ENCODE results near the gene TNIK.

The TNIK gene

DNA sequence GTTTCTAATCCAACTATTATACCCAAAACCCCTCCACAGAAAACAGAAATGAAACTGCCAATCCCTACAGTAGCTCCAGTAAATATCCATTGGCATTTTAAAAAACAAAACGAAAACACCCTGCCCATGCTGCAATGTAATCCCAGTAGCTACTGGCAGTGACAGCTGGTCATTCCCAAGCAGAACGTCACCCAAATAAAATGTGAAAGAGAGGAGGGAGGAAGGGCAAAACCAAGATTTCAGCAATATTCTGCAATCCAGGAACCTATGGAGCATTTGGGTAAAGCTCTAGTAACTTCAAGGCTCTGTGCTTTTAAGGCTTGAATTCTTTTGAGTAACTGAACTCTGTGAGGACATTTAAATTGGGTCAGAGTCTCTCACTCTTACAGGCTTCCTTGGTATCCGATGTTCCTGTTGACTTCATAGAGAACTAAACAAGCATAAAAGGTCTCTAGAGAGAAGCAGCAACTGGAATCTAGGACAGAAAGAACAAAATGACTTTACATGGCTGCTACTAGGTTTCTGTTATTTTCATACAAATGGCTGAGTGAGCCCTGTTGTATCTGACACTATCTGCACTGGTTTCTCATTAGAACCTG lies 136.2 kb downstream of the TNIK start:
- H3K36me3 ChIP-seq (replicated peaks; ENCODE audit: low read depth, low read length), result no peaks in the 10 kb centered on the region
- peaks cover 24% of the 10 kb centered on the region; the same call in 1 of the 2 replicates for H3K79me2 ChIP-seq (ENCODE audit: low read length)
- H3K4me3 ChIP-seq (ENCODE audit: low read length), result no peak overlapping the region

DNA sequence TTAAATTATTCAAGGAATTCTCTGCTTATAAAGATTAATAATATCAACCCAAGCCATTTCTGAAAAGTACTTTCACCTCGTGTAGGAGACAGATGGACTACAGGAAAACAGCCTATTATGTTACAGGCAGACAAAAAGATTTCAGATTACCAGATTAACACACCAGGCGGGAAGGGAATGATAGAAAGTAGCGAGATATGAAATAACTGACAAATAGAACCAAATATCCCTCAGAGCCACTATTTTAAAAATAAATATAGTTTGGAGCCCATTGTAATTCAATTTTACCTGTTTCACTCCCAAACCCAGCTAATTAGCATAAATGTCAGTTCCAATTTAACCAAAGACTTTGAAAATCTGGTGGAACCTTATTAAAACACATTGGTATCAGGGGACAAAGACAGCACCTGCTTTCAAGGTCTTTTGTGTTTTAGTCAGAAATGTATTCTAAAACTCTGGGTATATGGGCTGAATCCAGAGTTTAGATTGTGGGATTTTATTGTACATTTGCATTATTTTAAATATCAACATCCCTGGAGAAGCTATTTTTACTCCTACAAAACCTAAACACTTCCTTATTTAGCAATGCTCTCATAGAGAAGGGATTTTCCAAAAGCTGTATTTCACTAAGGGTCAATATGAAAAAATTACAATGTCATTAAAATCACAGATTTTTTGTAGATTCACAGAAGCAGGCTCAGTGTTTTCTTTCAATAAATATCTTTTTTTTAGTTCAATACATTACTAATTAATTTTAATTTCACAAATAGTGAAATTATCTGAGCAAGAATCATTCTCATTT lies 138.4 kb downstream of the TNIK start:
- no peaks in the 10 kb centered on the region for H3K36me3 ChIP-seq (replicated peaks; ENCODE audit: low read depth, low read length)
- no peaks in the 10 kb centered on the region for H4K20me1 ChIP-seq (ENCODE audit: insufficient read depth, low read length)
- H3K9me3 ChIP-seq (ENCODE audit: insufficient read depth, low read length), result no peaks in the 10 kb centered on the region
- H3K9ac ChIP-seq (ENCODE audit: low read length), result no peak overlapping the region
- H3K4me2 ChIP-seq (ENCODE audit: low read length), result peak overlapping the region; percentile 33
- no peak overlapping the region for H3K27ac ChIP-seq (ENCODE audit: low read length)
- no peak overlapping the region for H3K4me3 ChIP-seq (ENCODE audit: low read length)
- H3K79me2 ChIP-seq (ENCODE audit: low read length), result peaks cover 19% of the 10 kb centered on the region
- H2AFZ ChIP-seq (ENCODE audit: low read depth, low read length), result no peak overlapping the region
- no peak for TF ChIP-seq EZH2phosphoT487 (IDR thresholded peaks at IDR 0.05; ENCODE audit: low read depth)
- TF ChIP-seq, protein P1, sequence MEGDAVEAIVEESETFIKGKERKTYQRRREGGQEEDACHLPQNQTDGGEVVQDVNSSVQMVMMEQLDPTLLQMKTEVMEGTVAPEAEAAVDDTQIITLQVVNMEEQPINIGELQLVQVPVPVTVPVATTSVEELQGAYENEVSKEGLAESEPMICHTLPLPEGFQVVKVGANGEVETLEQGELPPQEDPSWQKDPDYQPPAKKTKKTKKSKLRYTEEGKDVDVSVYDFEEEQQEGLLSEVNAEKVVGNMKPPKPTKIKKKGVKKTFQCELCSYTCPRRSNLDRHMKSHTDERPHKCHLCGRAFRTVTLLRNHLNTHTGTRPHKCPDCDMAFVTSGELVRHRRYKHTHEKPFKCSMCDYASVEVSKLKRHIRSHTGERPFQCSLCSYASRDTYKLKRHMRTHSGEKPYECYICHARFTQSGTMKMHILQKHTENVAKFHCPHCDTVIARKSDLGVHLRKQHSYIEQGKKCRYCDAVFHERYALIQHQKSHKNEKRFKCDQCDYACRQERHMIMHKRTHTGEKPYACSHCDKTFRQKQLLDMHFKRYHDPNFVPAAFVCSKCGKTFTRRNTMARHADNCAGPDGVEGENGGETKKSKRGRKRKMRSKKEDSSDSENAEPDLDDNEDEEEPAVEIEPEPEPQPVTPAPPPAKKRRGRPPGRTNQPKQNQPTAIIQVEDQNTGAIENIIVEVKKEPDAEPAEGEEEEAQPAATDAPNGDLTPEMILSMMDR (IDR thresholded peaks at IDR 0.05; ENCODE audit: low read depth, low read length), result no peak
- H3K4me1 ChIP-seq (ENCODE audit: low read length), result peaks cover 23% of the 10 kb centered on the region
- no peaks in the 10 kb centered on the region for H3K27me3 ChIP-seq (ENCODE audit: low read depth, low read length)

More for the DNA sequence above, 136.2 kb downstream of the TNIK start:
- H3K4me2 ChIP-seq (ENCODE audit: low read length), result no peak overlapping the region
- no peaks in the 10 kb centered on the region for H4K20me1 ChIP-seq (ENCODE audit: insufficient read depth, low read length)
- TF ChIP-seq, protein P1 (IDR thresholded peaks at IDR 0.05; ENCODE audit: low read depth, low read length), result no peak
- TF ChIP-seq EZH2phosphoT487 (IDR thresholded peaks at IDR 0.05; ENCODE audit: low read depth), result no peak
- no peak overlapping the region for H3K9ac ChIP-seq (ENCODE audit: low read length)
- H2AFZ ChIP-seq (ENCODE audit: low read depth, low read length), result no peak overlapping the region
- no peaks in the 10 kb centered on the region for H3K27me3 ChIP-seq (ENCODE audit: low read depth, low read length)
- H3K4me1 ChIP-seq (ENCODE audit: low read length), result peaks cover 33% of the 10 kb centered on the region
- no peak overlapping the region for H3K27ac ChIP-seq (ENCODE audit: low read length)
- no peaks in the 10 kb centered on the region for H3K9me3 ChIP-seq (ENCODE audit: insufficient read depth, low read length)

DNA sequence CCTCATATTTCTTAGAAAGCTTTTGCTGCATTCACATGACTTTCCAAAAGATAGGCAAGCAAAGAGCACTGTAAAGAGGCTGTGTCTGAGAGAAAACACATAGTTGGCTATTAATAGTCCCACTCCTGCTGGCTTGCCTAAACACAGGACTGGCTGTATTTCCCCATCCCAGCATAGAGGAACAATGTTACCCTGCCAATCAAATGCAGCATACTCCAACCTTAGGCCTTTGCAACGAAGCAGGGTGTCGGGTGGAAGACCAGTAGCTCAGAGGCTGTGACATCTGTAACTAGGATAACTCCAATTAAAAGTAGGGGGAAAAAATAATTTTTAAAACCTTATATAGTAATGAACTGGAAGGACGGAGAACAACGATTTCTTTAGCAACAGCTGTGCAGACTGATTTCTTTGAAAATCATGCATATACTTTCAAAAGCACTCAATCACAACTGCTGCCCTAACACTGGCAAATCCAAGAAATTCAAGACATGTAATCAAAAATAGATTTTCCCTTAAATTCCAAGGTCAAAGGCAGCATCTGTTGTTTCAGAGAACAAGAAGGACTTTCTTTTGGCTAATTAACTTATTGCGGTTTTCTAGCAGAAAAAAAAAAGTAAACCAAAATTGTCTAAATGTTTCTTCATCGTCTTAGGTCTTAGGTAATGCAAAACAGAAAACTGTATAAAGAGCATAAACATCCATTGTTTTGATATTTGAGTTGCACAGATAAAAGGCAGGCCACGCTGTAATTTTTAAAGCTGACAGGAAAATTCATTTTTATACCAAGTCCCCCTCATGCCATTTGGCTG lies 139.3 kb downstream of the TNIK start:
- Histone ChIP-seq H3K79me2 (ENCODE audit: low read length) (peaks cover 21% of the 10 kb centered on the region), H3K4me1 (ENCODE audit: low read length) (peaks cover 23% of the 10 kb centered on the region), H3K9ac (ENCODE audit: low read length) (no peak overlapping the region), H3K4me2 (ENCODE audit: low read length) (no peak overlapping the region), H3K9me3 (ENCODE audit: insufficient read depth, low read length) (no peaks in the 10 kb centered on the region), H3K27me3 (ENCODE audit: low read depth, low read length) (no peaks in the 10 kb centered on the region), H4K20me1 (ENCODE audit: insufficient read depth, low read length) (no peaks in the 10 kb centered on the region), H3K27ac (ENCODE audit: low read length) (no peak overlapping the region), H3K4me3 (ENCODE audit: low read length) (no peak overlapping the region), H2AFZ (ENCODE audit: low read depth, low read length) (no peak overlapping the region), H3K36me3 (replicated peaks; ENCODE audit: low read depth, low read length) (no peaks in the 10 kb centered on the region)
- TF ChIP-seq, protein P1 (IDR thresholded peaks at IDR 0.05; ENCODE audit: low read depth, low read length), result no peak
- no peak for TF ChIP-seq EZH2phosphoT487 (IDR thresholded peaks at IDR 0.05; ENCODE audit: low read depth)

DNA sequence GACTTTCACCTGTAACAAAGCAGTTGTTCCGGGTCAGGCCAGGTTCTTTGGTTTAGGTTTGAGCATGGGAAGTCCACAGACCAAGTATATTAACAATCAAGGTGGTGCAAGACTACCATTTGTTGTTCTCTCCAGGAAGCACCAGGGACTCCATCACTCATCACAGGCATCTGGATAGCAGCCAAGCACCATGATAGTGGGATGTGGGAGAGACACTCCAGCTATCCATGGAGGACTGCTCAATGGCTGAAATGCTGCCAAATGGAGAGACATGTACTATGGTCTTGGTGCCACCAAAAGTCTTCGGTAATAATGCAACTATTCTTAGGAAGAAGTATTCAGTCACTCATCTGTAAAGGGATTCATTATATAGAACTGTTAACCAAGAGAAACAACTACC lies 143.0 kb downstream of the TNIK start:
- TF ChIP-seq EZH2phosphoT487 (IDR thresholded peaks at IDR 0.05; ENCODE audit: low read depth), result no peak
- TF ChIP-seq, protein P1 (IDR thresholded peaks at IDR 0.05; ENCODE audit: low read depth, low read length), result no peak
- H3K9ac ChIP-seq (ENCODE audit: low read length), result no peak overlapping the region
- H3K4me1 ChIP-seq (ENCODE audit: low read length), result peaks cover 20% of the 10 kb centered on the region
- H3K4me2 ChIP-seq (ENCODE audit: low read length), result no peak overlapping the region
- H3K27me3 ChIP-seq (ENCODE audit: low read depth, low read length), result no peaks in the 10 kb centered on the region
- H3K79me2 ChIP-seq (ENCODE audit: low read length), result peaks cover 39% of the 10 kb centered on the region
- H2AFZ ChIP-seq (ENCODE audit: low read depth, low read length), result no peak overlapping the region
- H4K20me1 ChIP-seq (ENCODE audit: insufficient read depth, low read length), result no peaks in the 10 kb centered on the region
- H3K9me3 ChIP-seq (ENCODE audit: insufficient read depth, low read length), result no peaks in the 10 kb centered on the region
- no peaks in the 10 kb centered on the region for H3K36me3 ChIP-seq (replicated peaks; ENCODE audit: low read depth, low read length)
- no peak overlapping the region for H3K4me3 ChIP-seq (ENCODE audit: low read length)
- H3K27ac ChIP-seq (ENCODE audit: low read length), result no peak overlapping the region
